ENCODE data around the gene SDK2.

The SDK2 gene, protein sequence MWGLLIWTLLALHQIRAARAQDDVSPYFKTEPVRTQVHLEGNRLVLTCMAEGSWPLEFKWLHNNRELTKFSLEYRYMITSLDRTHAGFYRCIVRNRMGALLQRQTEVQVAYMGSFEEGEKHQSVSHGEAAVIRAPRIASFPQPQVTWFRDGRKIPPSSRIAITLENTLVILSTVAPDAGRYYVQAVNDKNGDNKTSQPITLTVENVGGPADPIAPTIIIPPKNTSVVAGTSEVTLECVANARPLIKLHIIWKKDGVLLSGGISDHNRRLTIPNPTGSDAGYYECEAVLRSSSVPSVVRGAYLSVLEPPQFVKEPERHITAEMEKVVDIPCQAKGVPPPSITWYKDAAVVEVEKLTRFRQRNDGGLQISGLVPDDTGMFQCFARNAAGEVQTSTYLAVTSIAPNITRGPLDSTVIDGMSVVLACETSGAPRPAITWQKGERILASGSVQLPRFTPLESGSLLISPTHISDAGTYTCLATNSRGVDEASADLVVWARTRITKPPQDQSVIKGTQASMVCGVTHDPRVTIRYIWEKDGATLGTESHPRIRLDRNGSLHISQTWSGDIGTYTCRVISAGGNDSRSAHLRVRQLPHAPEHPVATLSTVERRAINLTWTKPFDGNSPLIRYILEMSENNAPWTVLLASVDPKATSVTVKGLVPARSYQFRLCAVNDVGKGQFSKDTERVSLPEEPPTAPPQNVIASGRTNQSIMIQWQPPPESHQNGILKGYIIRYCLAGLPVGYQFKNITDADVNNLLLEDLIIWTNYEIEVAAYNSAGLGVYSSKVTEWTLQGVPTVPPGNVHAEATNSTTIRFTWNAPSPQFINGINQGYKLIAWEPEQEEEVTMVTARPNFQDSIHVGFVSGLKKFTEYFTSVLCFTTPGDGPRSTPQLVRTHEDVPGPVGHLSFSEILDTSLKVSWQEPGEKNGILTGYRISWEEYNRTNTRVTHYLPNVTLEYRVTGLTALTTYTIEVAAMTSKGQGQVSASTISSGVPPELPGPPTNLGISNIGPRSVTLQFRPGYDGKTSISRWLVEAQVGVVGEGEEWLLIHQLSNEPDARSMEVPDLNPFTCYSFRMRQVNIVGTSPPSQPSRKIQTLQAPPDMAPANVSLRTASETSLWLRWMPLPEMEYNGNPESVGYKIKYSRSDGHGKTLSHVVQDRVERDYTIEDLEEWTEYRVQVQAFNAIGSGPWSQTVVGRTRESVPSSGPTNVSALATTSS (N-terminal part only)

DNA sequence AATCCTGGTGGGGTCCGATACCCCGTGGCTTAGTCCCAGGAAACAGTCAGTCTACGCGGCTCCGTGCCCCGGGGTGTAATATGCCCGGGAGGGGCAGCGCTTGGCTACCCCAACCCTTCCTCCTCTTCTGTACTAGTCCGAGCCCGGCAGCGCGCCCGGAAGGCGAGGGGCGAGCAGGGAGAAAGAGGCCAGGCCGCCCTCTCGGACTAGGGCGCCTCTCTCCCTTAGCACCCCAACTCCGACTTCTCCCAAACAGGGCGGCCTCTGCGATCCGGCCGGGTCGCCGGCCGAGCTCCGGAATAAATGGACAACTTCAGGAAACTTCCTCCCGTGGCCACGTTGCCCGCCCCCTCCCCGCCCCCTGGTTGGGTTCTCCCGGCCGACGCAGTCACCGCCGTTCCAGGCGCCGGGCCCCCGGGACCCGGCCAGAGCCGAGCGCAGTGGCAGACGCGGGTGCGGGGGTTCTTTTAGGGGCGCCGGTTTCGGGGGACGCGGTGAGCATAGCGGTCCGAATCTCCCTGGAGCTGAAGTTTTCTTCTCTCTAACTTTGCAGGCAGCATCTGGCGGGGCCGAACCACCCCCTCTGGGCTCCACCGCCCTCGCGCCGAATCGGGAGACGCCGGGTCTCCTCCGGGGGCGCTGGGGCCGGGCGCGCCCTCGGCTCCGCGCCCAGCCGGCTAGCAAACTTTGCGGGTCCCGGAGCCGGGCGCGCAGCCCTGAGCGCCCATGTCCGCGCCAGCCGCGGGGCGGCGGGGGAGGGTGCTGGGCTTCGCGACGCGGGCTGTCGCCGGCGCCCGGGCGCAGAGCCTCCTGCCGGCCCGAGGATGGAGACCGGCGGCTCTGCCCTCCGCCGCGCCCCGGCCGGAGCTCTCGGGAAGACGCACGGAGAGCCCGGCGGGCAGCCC lies at the start of gene SDK2:
SDK2 (minus strand) TSS at position 301 of the 905 bp plus-strand sequence. CDS start 357 bp downstream, outside the sequence.
- no peak for DNase-seq (ENCODE audit: low read depth in 2 of 2)

GRCh38 chr17:73693071-73693470 lies 48.8 kb upstream of the SDK2 start:
- no peak for DNase-seq (ENCODE audit: low read depth in 2 of 2)

DNA sequence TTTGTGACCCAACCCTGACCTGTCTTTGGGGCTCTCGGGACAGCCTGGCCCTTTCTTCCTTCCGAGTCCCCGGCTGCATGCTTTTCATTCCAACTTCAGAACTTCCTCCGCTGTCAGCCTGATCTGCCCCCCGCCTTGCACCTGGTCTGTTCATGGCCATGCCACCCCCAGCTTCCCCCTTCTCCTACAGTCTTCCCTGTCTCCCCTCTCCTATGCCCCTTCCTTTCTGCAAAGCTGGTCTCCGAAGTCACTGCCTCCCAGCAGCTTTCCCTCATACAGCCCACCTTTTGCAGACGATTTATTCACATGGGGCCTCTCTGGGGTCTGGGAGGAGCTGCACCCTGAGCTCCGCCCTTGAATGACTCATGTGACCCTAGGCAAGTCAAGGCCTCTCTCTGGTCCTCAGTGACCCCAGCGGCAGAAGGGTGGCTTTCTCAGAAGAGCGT lies 47.1 kb upstream of the SDK2 start:
- DNase-seq (ENCODE audit: low read depth in 2 of 2): no peak

DNA sequence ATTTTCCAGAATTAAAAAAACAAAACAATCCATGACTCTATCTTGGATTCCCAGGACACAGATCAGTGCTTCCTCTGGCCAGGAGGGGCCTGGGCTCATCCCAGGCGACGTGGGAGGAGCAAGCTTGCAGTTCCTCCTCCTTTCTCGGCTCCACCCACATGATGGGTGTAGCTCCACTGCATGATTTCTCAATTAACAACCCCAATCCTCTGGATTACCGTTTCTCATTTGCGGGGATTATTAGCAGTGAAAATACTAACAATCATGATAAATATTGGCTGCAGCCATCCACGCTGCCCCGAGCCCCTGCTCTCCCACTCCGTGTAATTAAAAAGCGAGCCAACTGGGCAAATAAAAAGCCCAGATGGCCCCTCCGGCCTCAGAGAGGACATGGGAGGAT lies 46.4 kb upstream of the SDK2 start:
- DNase-seq (ENCODE audit: low read depth in 2 of 2): no peak

DNA sequence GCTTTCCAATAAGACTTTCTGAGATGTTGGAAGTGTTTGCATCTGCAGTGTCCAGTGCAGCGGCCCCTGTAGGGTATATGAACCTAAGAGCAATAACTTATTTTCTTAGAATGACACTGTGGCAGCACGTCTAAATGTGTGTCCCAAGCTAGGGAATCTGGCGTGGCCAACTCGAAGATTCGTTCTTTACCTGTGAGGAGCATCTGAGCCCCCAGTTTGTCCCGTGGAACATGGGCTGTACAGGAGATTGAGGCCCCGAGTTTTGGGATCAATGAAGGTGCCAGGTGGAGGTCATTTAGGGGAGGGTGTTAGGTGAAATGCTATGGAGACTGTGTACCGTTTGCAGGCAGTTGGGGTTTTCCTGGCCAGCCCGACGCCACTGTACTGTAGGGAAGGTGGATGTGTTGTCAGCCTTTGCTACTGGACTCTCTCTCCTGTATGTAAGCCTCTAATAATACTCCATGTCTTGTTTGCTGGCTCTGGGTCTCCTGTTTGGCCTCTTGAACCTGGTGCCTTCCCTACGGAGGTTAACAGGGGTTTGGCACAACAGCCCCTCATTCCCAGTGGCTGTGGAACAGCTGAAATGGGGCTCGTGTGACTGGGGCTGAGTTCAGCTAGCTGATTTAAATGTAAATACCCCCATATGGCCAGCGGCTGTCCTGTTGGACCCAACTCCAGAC lies 45.5 kb upstream of the SDK2 start:
- DNase-seq (ENCODE audit: low read depth in 2 of 2): no peak

- DNase-seq (ENCODE audit: low read depth in 2 of 2): no peak
These were observed 42.7 kb upstream of the SDK2 start for GRCh38 chr17:73686961-73687360.

DNA sequence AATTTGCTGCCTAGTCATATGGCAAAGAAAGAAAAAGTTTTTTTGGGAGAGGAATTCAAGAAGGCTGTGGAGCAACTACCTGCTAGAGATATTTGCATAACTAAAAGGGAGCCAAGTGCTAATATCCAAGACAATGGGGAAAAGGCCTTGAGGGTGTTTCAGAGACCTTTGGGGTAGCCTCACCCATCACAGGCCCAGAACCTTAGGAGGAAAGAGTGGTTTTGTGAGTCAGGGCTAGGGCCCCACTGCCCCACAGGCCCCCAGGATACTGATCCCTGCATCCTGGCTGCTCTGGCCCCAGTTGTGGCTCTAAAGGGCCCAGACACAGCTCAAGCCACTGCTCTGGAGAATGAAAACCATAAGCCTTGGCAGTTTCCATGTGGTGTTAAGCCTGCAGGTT lies 41.9 kb upstream of the SDK2 start:
- DNase-seq (ENCODE audit: low read depth in 2 of 2): no peak

GRCh38 chr17:73684183-73684582 lies 39.9 kb upstream of the SDK2 start:
- no peak for DNase-seq (ENCODE audit: low read depth in 2 of 2)

DNA sequence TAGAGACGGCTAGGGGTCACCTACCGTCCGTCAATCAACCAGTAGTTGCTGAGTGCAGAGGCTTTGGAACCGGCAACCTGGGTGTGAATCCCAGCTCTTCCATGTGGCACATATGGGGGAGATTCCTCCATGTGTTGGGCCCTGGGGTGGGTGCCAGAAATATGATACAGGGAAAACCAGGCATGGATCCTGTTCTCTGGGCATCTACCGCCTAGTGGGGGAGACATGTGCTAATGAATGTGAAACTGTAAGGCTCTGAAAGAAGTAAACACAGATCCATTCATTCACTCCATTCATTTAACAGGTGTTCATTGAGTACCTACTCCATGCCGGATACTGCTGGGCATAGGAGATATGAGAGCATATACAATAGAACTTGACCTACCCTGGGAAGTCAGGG lies 39.5 kb upstream of the SDK2 start:
- no peak for DNase-seq (ENCODE audit: low read depth in 2 of 2)

DNA sequence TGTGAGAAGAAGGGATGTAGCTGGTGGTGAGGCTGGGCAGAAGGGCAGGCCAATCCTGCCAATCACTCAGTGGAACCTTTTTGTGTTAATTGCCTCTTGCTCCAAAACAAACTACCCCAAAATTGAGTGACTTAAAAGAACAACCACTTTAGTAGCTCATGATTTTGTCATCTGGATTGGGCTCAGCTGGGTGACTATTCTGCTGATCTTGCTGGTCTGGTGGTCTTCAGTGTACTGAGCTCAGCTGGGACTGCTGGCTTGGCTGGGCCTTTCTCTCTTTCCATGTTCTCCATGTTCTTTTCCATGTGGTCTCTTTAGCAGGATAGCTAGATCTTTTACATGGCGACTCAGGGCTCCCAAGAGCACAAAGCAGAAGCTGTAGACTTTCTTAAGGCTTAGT lies 37.7 kb upstream of the SDK2 start:
- no peak for DNase-seq (ENCODE audit: low read depth in 2 of 2)

DNA sequence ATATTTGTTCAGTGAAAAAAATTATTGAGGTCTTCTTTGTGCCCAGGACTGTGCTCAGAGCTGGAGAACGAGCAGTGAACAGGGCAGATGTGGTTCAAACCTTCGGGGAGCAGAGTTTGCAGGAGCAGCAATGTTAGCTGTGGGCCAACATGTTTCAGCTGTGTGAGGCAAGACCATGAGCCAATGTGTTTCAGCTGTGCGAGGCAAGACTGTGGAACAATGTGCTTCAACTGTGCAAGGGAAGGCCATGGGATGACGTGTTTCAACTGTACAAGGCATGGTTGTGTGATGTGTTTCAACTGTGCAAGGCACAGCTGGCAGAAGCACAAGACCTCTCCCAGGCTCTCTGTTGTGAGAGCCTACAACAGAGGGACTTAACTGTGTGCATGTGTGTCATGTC lies 35.2 kb upstream of the SDK2 start:
- DNase-seq (ENCODE audit: low read depth in 2 of 2): no peak

GRCh38 chr17:73678999-73679398 lies 34.8 kb upstream of the SDK2 start:
- no peak for DNase-seq (ENCODE audit: low read depth in 2 of 2)

GRCh38 chr17:73669771-73670170 lies 25.5 kb upstream of the SDK2 start:
- no peak for DNase-seq (ENCODE audit: low read depth in 2 of 2)

DNA sequence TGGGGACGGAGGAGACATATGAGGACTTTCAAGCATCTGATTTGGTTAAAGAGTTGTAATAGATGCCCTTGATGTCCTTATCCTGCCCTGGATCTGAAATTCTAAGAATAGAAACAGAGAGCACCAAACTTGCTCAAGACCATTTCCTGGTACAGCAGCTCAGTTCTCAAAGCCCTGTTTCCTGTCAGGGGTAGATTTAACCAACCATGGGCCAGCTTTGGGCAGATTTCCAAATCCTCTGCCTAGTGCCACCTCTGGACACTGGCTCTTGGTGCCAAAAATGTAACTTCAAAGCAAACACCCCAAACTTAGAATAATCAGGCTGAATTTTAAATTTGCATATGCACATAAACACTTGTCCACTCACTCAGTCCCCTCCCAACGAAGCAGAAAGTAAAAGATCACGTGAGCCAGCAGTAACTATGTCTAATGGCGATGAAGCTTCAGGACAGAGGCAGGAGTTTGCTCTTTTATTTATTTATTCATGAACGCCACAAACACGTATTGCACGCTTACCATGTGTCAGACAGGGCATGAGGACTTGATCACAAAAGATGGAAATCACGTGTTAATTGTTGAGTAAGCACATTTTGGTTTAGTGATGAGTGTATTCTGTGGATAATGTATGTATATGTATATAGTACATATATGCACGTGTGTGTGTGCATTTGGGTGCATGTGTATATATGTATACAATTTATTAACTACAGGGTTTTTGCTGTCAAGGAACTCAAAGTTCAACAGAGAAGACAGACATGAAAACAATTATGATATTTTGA lies 23.1 kb upstream of the SDK2 start:
- DNase-seq (ENCODE audit: low read depth in 2 of 2): no peak

DNA sequence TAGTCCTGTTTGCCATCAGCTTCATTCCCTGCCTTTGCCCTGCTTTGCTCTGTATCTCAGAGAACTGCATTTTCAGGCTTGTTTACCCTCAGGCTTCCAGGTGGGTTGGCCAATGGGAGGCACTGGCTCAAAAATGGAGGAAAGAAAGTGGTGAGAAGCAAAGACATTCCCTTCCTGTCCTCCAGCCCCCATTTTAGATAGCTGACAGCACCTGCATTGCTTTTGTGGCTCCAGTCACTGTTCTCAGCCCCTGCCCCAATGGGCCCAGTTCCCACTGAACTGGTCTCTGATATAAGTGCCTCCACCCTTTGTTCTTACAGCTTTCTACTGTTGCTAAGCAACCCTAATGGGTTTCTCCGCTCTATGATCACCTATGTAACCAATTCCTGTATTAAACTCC lies 19.4 kb upstream of the SDK2 start:
- DNase-seq (ENCODE audit: low read depth in 2 of 2): no peak

- no peak for DNase-seq (ENCODE audit: low read depth in 2 of 2)
These were observed 16.1 kb upstream of the SDK2 start for GRCh38 chr17:73660366-73660765.

DNA sequence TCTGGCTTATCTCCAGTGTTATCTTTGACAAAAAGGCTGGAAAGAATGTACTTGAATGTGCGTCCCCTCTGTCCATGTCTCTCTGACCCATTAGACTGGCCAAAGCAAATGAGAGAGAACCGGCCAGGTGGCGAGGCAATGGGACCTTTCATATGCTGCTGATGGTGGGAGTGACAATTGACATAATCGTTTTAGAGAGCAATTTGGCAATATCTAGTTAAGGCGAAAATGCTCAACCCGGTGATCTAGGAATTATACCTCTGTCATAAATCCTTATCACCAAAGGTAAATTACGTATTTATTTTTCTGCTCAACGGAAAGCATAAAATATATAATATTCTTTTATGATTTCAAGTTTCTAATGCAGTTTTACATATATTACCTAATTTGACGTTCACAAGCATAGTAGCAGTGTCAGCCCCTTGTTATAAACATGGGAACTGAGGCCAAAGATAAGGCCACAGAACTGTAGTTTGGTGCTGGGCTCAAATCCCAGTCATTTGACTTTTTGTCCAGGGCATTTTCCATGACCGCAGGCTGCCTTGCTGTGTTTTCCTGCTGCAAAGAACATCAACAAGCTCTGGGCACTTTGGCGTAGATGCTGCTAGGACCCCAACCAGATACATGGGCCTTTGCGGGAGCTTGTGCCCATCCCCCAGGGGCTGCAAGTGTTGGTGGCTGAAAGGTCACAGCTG lies 14.7 kb upstream of the SDK2 start:
- no peak for DNase-seq (ENCODE audit: low read depth in 2 of 2)

DNA sequence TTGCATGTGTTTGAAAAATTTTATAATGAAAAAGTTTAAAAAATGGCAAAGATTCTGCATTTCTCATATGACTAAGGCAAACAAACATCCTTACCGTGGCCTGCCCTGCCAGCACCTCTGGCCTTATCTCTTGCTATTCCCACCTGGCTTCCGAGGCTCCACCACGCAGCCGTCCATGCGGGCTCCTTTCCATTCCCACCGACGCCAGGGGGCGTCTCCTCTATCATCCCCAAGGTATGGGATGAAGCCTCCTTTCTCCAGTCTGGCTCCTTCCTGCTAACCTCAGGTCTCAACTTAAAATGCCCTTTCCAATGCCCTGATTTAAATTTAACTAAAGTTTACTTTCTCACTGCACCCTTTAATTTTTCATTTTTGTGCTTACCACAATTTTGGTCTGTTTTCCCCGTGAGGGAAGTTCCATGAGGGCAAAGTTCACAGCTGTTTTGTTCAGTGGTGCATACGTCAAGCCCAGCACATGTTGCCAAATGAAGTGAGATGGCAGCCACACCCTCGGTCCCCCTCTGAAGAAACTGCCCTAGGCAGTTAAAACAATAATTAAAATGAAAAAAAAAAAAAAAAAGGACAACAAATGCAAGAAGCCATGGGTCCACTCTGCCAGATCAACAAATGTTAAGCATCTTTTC lies 13.3 kb upstream of the SDK2 start:
- DNase-seq (ENCODE audit: low read depth in 2 of 2): no peak

GRCh38 chr17:73654241-73654640 lies 10.0 kb upstream of the SDK2 start:
- no peak for DNase-seq (ENCODE audit: low read depth in 2 of 2)

All from activated CD4-positive, alpha-beta T cell treated with anti-CD3 and anti-CD28 coated beads for 24 hours (primary cell).